Measurements from ENCODE around the gene SIGLEC9.

Gene SIGLEC9

GRCh38 chr19:51124729-51125128 lies at the start of gene SIGLEC9:
SIGLEC9 (plus strand) TSS chr19:51124906; CDS start chr19:51124975, 69 bp downstream.
- Mint-ChIP-seq H3K36me3 (no peaks in the 10 kb centered on the region), H3K27me3 (no peaks in the 10 kb centered on the region), H3K4me1 (peaks cover 90% of the 10 kb centered on the region), H3K9me3 (no peaks in the 10 kb centered on the region), H3K27ac (peak within 1 kb of the TSS; percentile 94), H3K4me3 (peak within 1 kb of the TSS; percentile 81)

GRCh38 chr19:51075998-51076397 lies 48.7 kb upstream of the SIGLEC9 start:
- H3K4me1 Mint-ChIP-seq, result no peaks in the 10 kb centered on the region
- peaks cover 9% of the 10 kb centered on the region for H3K27me3 Mint-ChIP-seq
- H3K27ac Mint-ChIP-seq, result no peak overlapping the region
- peaks cover 5% of the 10 kb centered on the region for H3K9me3 Mint-ChIP-seq
- H3K36me3 Mint-ChIP-seq, result no peaks in the 10 kb centered on the region
- H3K4me3 Mint-ChIP-seq, result no peak overlapping the region

- H3K36me3 Mint-ChIP-seq, result no peaks in the 10 kb centered on the region
- H3K27ac Mint-ChIP-seq, result no peak overlapping the region
- H3K4me1 Mint-ChIP-seq, result no peaks in the 10 kb centered on the region
- H3K27me3 Mint-ChIP-seq, result peaks cover 9% of the 10 kb centered on the region
- peaks cover 5% of the 10 kb centered on the region for H3K9me3 Mint-ChIP-seq
- H3K4me3 Mint-ChIP-seq, result no peak overlapping the region
Observed at GRCh38 chr19:51076631-51077213, 48.0 kb upstream of the SIGLEC9 start.

GRCh38 chr19:51078104-51078503 lies 46.6 kb upstream of the SIGLEC9 start:
- Mint-ChIP-seq H3K27ac (no peak overlapping the region), H3K9me3 (peaks cover 5% of the 10 kb centered on the region), H3K4me1 (no peaks in the 10 kb centered on the region), H3K36me3 (no peaks in the 10 kb centered on the region), H3K4me3 (no peak overlapping the region), H3K27me3 (peaks cover 10% of the 10 kb centered on the region)

GRCh38 chr19:51078731-51079130 lies 46.0 kb upstream of the SIGLEC9 start:
- H3K4me1 Mint-ChIP-seq, result no peaks in the 10 kb centered on the region
- H3K36me3 Mint-ChIP-seq, result no peaks in the 10 kb centered on the region
- peaks cover 13% of the 10 kb centered on the region for H3K27me3 Mint-ChIP-seq
- no peak overlapping the region for H3K27ac Mint-ChIP-seq
- H3K4me3 Mint-ChIP-seq, result no peak overlapping the region
- H3K9me3 Mint-ChIP-seq, result peaks cover 5% of the 10 kb centered on the region

GRCh38 chr19:51079481-51080110 lies 45.1 kb upstream of the SIGLEC9 start:
- peaks cover 8% of the 10 kb centered on the region for H3K27me3 Mint-ChIP-seq
- no peaks in the 10 kb centered on the region for H3K36me3 Mint-ChIP-seq
- H3K9me3 Mint-ChIP-seq, result no peaks in the 10 kb centered on the region
- H3K27ac Mint-ChIP-seq, result no peak overlapping the region
- no peak overlapping the region for H3K4me3 Mint-ChIP-seq
- H3K4me1 Mint-ChIP-seq, result no peaks in the 10 kb centered on the region

- no peak overlapping the region for H3K4me3 Mint-ChIP-seq
- H3K4me1 Mint-ChIP-seq, result no peaks in the 10 kb centered on the region
- no peak overlapping the region for H3K27ac Mint-ChIP-seq
- no peaks in the 10 kb centered on the region for H3K9me3 Mint-ChIP-seq
- H3K36me3 Mint-ChIP-seq, result no peaks in the 10 kb centered on the region
- H3K27me3 Mint-ChIP-seq, result peaks cover 8% of the 10 kb centered on the region
Observed at GRCh38 chr19:51081476-51081875, 43.2 kb upstream of the SIGLEC9 start.

GRCh38 chr19:51082611-51083010 lies 42.1 kb upstream of the SIGLEC9 start, which contains the start of gene KLK14:
KLK14 (minus strand) TSS chr19:51082887; CDS start chr19:51082614, 273 bp downstream.
- H3K4me1 Mint-ChIP-seq, result no peaks in the 10 kb centered on the region
- H3K9me3 Mint-ChIP-seq, result no peaks in the 10 kb centered on the region
- H3K4me3 Mint-ChIP-seq, result no peak within 1 kb of the TSS
- no peak within 1 kb of the TSS for H3K27ac Mint-ChIP-seq
- no peaks in the 10 kb centered on the region for H3K36me3 Mint-ChIP-seq
- H3K27me3 Mint-ChIP-seq, result peaks cover 8% of the 10 kb centered on the region

GRCh38 chr19:51083181-51083580 lies 41.5 kb upstream of the SIGLEC9 start:
- H3K27me3 Mint-ChIP-seq, result peaks cover 8% of the 10 kb centered on the region
- no peak overlapping the region for H3K27ac Mint-ChIP-seq
- H3K9me3 Mint-ChIP-seq, result no peaks in the 10 kb centered on the region
- H3K36me3 Mint-ChIP-seq, result no peaks in the 10 kb centered on the region
- H3K4me1 Mint-ChIP-seq, result no peaks in the 10 kb centered on the region
- no peak overlapping the region for H3K4me3 Mint-ChIP-seq

GRCh38 chr19:51083783-51084182 lies 40.9 kb upstream of the SIGLEC9 start:
- no peak overlapping the region for H3K27ac Mint-ChIP-seq
- H3K9me3 Mint-ChIP-seq, result no peaks in the 10 kb centered on the region
- H3K27me3 Mint-ChIP-seq, result peaks cover 8% of the 10 kb centered on the region
- no peak overlapping the region for H3K4me3 Mint-ChIP-seq
- H3K36me3 Mint-ChIP-seq, result no peaks in the 10 kb centered on the region
- no peaks in the 10 kb centered on the region for H3K4me1 Mint-ChIP-seq

- H3K9me3 Mint-ChIP-seq, result no peaks in the 10 kb centered on the region
- no peaks in the 10 kb centered on the region for H3K4me1 Mint-ChIP-seq
- no peak overlapping the region for H3K27ac Mint-ChIP-seq
- no peak overlapping the region for H3K4me3 Mint-ChIP-seq
- H3K27me3 Mint-ChIP-seq, result peaks cover 8% of the 10 kb centered on the region
- H3K36me3 Mint-ChIP-seq, result no peaks in the 10 kb centered on the region
Observed at GRCh38 chr19:51084505-51084904, 40.2 kb upstream of the SIGLEC9 start.

- Mint-ChIP-seq H3K36me3 (no peaks in the 10 kb centered on the region), H3K4me3 (no peak overlapping the region), H3K4me1 (no peaks in the 10 kb centered on the region), H3K27ac (no peak overlapping the region), H3K27me3 (peaks cover 8% of the 10 kb centered on the region), H3K9me3 (no peaks in the 10 kb centered on the region)
Observed at GRCh38 chr19:51086153-51086850, 38.4 kb upstream of the SIGLEC9 start.

- Mint-ChIP-seq H3K4me1 (no peaks in the 10 kb centered on the region), H3K27ac (no peak overlapping the region), H3K36me3 (no peaks in the 10 kb centered on the region), H3K9me3 (no peaks in the 10 kb centered on the region), H3K4me3 (no peak overlapping the region), H3K27me3 (no peaks in the 10 kb centered on the region)
Observed at GRCh38 chr19:51089786-51090185, 34.9 kb upstream of the SIGLEC9 start.

- H3K36me3 Mint-ChIP-seq, result no peaks in the 10 kb centered on the region
- H3K4me3 Mint-ChIP-seq, result no peak overlapping the region
- no peak overlapping the region for H3K27ac Mint-ChIP-seq
- no peaks in the 10 kb centered on the region for H3K27me3 Mint-ChIP-seq
- H3K9me3 Mint-ChIP-seq, result no peaks in the 10 kb centered on the region
- no peaks in the 10 kb centered on the region for H3K4me1 Mint-ChIP-seq
Observed at GRCh38 chr19:51090471-51090870, 34.2 kb upstream of the SIGLEC9 start.

- no peaks in the 10 kb centered on the region for H3K27me3 Mint-ChIP-seq
- no peaks in the 10 kb centered on the region for H3K36me3 Mint-ChIP-seq
- H3K27ac Mint-ChIP-seq, result no peak overlapping the region
- no peak overlapping the region for H3K4me3 Mint-ChIP-seq
- no peaks in the 10 kb centered on the region for H3K9me3 Mint-ChIP-seq
- H3K4me1 Mint-ChIP-seq, result no peaks in the 10 kb centered on the region
Observed at GRCh38 chr19:51091126-51091525, 33.6 kb upstream of the SIGLEC9 start.
